Natural killer cell (primary cell): Measurements from ENCODE around the gene ADCY2. TPM values are rescaled to one million over a fixed set of nuclear protein-coding genes. Genes with fewer than 3 reads are reported as not detected.

ENCODE experiments used
- ATAC-seq, 3 donors: fragments of 150-1000 bp in 2 of 3; fragments of 200-7000 bp in 1 of 3; cut with Tn5 transposase; 1 replicate in 1 of 3; 2 replicates in 2 of 3; pipeline ENCODE4 v1.10.0; 2021; ENCODE audit warnings: mild to moderate bottlenecking in 2 of 3, moderate library complexity in 2 of 3
- DNase-seq, 2 donors: peaks; one replicate each; pipeline versions ENCODE4 v3.0.0 to v3.0.0-alpha.2; 2013 to 2021; ENCODE audit warnings: mixed read lengths in 1 of 2
- H3K27ac ChIP-seq: one replicate; pipeline ENCODE4 v1.5.1; 2013; ENCODE audit warnings: mild to moderate bottlenecking, low read length
- H3K27me3 ChIP-seq: one replicate; pipeline ENCODE4 v1.6.1; 2013; ENCODE audit warnings: low read length; ENCODE audit not compliant: control insufficient read depth, insufficient read depth
- H3K36me3 ChIP-seq: one replicate; pipeline ENCODE4 v1.6.1; 2013; ENCODE audit warnings: low read length; ENCODE audit not compliant: control insufficient read depth, insufficient read depth
- H3K4me1 ChIP-seq: one replicate; pipeline ENCODE4 v1.6.1; 2013; ENCODE audit warnings: low read length; ENCODE audit not compliant: control insufficient read depth, insufficient read depth
- H3K4me3 ChIP-seq: one replicate; pipeline ENCODE4 v1.5.1; 2013; ENCODE audit warnings: low read length
- H3K9me3 ChIP-seq: one replicate; pipeline ENCODE4 v1.6.1; 2013; ENCODE audit warnings: low read length; ENCODE audit not compliant: control insufficient read depth, insufficient read depth
- H3K27ac Mint-ChIP-seq, 2 donors: one replicate each; pipeline ENCODE4 v1.8.0; 2022; ENCODE audit warnings: mild to moderate bottlenecking in 2 of 2, mixed read lengths in 2 of 2, moderate library complexity in 1 of 2
- H3K27me3 Mint-ChIP-seq, 2 donors: one replicate each; pipeline ENCODE4 v1.8.0; 2022; ENCODE audit warnings: low read depth in 2 of 2, mixed read lengths in 2 of 2
- H3K36me3 Mint-ChIP-seq: one replicate; pipeline ENCODE4 v1.8.0; 2022; ENCODE audit warnings: mixed read lengths
- H3K4me1 Mint-ChIP-seq, 2 donors: one replicate each; pipeline ENCODE4 v1.8.0; 2022; ENCODE audit warnings: mixed read lengths in 2 of 2
- H3K4me3 Mint-ChIP-seq: one replicate; pipeline ENCODE4 v1.8.0; 2022; ENCODE audit warnings: mild to moderate bottlenecking, moderate library complexity, mixed read lengths
- H3K9me3 Mint-ChIP-seq, 2 donors: one replicate each; pipeline ENCODE4 v1.8.0; 2022; ENCODE audit warnings: mixed read lengths in 2 of 2
- WGBS: methylation state at CpG from one replicate; pipeline ENCODE4 v1.1.7; 2013; ENCODE audit warnings: missing lambda C conversion rate; ENCODE audit not compliant: insufficient coverage; 5-methylcytosine and 5-hydroxymethylcytosine counted together
- intact Hi-C: fragments of 100-400 bp; cut with micrococcal nuclease; formaldehyde crosslinking; loops from one replicate; pipeline ENCODE4 v1.14.2; 2022
- total RNA-seq, 4 donors: library from RNA; stranded (reverse); fragments of 120-200 nt in 1 of 4; gene quantifications; one replicate each; pipeline versions ENCODE4 v1.2.3 to v1.2.4, GENCODE V29; 2013 to 2022
- TF ChIP-seq, protein P1 (sequence below): fragments of 200-600 bp; IDR thresholded peaks from one replicate; pipeline ENCODE4 v1.8.0; 2022; ENCODE audit warnings: antibody characterized with exemption

ADCY2 gene
- total RNA-seq, 3 donors from 2014 or later (not counting 1 experiment from before 2014, with no cell fraction given): not detected

GRCh38 chr5:7628248-7628647 is 232.3 kb downstream of the ADCY2 start:
- H3K4me3 Mint-ChIP-seq: no peak overlapping the region
- TF ChIP-seq, protein P1, sequence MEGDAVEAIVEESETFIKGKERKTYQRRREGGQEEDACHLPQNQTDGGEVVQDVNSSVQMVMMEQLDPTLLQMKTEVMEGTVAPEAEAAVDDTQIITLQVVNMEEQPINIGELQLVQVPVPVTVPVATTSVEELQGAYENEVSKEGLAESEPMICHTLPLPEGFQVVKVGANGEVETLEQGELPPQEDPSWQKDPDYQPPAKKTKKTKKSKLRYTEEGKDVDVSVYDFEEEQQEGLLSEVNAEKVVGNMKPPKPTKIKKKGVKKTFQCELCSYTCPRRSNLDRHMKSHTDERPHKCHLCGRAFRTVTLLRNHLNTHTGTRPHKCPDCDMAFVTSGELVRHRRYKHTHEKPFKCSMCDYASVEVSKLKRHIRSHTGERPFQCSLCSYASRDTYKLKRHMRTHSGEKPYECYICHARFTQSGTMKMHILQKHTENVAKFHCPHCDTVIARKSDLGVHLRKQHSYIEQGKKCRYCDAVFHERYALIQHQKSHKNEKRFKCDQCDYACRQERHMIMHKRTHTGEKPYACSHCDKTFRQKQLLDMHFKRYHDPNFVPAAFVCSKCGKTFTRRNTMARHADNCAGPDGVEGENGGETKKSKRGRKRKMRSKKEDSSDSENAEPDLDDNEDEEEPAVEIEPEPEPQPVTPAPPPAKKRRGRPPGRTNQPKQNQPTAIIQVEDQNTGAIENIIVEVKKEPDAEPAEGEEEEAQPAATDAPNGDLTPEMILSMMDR: no peak
- H3K27me3 ChIP-seq: no peaks in the 10 kb centered on the region
- no peaks in the 10 kb centered on the region for H3K4me1 Mint-ChIP-seq
- ATAC-seq: no peak
- H3K4me1 ChIP-seq: no peaks in the 10 kb centered on the region
- H3K27me3 Mint-ChIP-seq: no peaks in the 10 kb centered on the region
- H3K9me3 ChIP-seq: no peaks in the 10 kb centered on the region
- peaks cover 5 to 6% of the 10 kb centered on the region in 2 donors for H3K9me3 Mint-ChIP-seq
- DNase-seq: no peak
- intact Hi-C loops: no loop called here
- H3K27ac Mint-ChIP-seq: no peak overlapping the region
- no peaks in the 10 kb centered on the region for H3K36me3 Mint-ChIP-seq
- H3K36me3 ChIP-seq: no peaks in the 10 kb centered on the region
- no peak overlapping the region for H3K27ac ChIP-seq
- no peak overlapping the region for H3K4me3 ChIP-seq

GRCh38 chr5:7628820-7629219 is 232.9 kb downstream of the ADCY2 start:
- intact Hi-C loops: no loop called here
- no peaks in the 10 kb centered on the region for H3K9me3 ChIP-seq
- peaks cover 3 to 6% of the 10 kb centered on the region in 2 donors for H3K9me3 Mint-ChIP-seq
- no peaks in the 10 kb centered on the region for H3K4me1 ChIP-seq
- DNase-seq (no peak), ATAC-seq (no peak)
- WGBS: 87% methylated on average over 5 of the region's 5 CpGs
- no peaks in the 10 kb centered on the region for H3K27me3 Mint-ChIP-seq
- H3K36me3 ChIP-seq: no peaks in the 10 kb centered on the region
- no peak overlapping the region for H3K27ac Mint-ChIP-seq
- no peak overlapping the region for H3K4me3 Mint-ChIP-seq
- no peaks in the 10 kb centered on the region for H3K36me3 Mint-ChIP-seq
- TF ChIP-seq, protein P1: no peak
- no peak overlapping the region for H3K4me3 ChIP-seq
- H3K27me3 ChIP-seq: no peaks in the 10 kb centered on the region
- H3K4me1 Mint-ChIP-seq: no peaks in the 10 kb centered on the region
- H3K27ac ChIP-seq: no peak overlapping the region

DNA sequence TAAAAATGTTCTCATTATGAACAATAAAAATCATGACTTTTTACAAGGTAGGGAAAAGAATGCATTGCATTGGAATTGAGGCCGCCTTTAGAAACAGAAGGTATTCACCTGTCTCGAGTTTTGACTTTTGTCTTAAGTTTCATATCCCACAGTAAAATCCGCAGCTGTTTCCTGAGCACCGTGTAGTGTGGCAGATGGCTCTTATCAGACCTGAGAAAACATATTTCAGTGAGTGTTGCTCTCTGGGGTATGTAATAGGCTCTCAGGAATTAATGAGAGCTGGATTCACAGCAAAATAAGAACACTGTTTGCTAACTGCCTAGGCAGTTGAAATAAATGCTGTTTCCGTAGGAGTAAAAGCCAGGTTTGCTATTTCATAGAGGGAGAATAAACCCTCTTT is 233.6 kb downstream of the ADCY2 start:
- Histone ChIP-seq H3K36me3 (no peaks in the 10 kb centered on the region), H3K27ac (no peak overlapping the region), H3K4me1 (no peaks in the 10 kb centered on the region), H3K9me3 (no peaks in the 10 kb centered on the region), H3K27me3 (no peaks in the 10 kb centered on the region), H3K4me3 (no peak overlapping the region)
- Mint-ChIP-seq H3K36me3 (no peaks in the 10 kb centered on the region), H3K4me3 (no peak overlapping the region), H3K4me1 (no peaks in the 10 kb centered on the region), H3K9me3 (peaks cover 5 to 6% of the 10 kb centered on the region in 2 donors), H3K27me3 (no peaks in the 10 kb centered on the region), H3K27ac (no peak overlapping the region)
- DNase-seq (no peak), ATAC-seq (no peak)
- WGBS: 48% methylated on average over 4 of the region's 5 CpGs
- TF ChIP-seq, protein P1: no peak
- intact Hi-C loops: no loop called here

DNA sequence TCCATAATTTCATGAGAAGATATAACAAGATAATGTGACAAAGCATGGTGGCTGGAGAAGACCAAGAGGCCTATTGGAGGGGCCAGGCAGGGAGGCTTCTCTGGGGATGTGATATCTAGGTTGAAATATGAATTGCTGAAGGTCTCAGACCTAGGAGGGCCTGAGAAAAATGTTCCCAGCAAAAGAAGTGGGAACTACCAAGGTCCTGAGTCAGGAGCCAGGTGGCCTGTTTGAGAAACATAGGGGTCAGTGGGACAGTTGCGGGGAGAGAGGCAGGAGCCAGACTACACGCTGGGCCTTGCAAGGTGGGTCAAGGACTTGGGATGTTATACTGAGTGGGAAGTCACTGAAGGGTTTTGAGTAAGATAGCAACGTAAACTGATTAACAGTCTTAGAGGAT is 238.9 kb downstream of the ADCY2 start:
- ATAC-seq: no peak
- H3K27ac Mint-ChIP-seq: no peak overlapping the region
- Histone ChIP-seq H3K4me3 (no peak overlapping the region), H3K27me3 (no peaks in the 10 kb centered on the region), H3K36me3 (no peaks in the 10 kb centered on the region), H3K9me3 (no peaks in the 10 kb centered on the region), H3K4me1 (no peaks in the 10 kb centered on the region), H3K27ac (no peak overlapping the region)
- no peaks in the 10 kb centered on the region for H3K4me1 Mint-ChIP-seq
- intact Hi-C loops: no loop called here
- H3K9me3 Mint-ChIP-seq: peaks cover 16 to 17% of the 10 kb centered on the region in 2 donors
- TF ChIP-seq, protein P1: no peak
- 90% methylated on average over 3 of the region's 3 CpGs for WGBS
- H3K4me3 Mint-ChIP-seq: no peak overlapping the region
- H3K36me3 Mint-ChIP-seq: no peaks in the 10 kb centered on the region
- H3K27me3 Mint-ChIP-seq: no peaks in the 10 kb centered on the region
- DNase-seq: no peak
